Gastroesophageal sphincter (tissue), 4 donors: Measurements from ENCODE around the gene CEACAM6. TPM values are rescaled to one million over a fixed set of nuclear protein-coding genes. Genes with fewer than 3 reads are reported as not detected.

ENCODE experiments used
- ATAC-seq: fragments of 150-250 bp; one replicate; pipeline ENCODE4 v1.9.1; 2016; ENCODE audit warnings: mild to moderate bottlenecking, moderate library complexity
- H3K27ac ChIP-seq, 4 donors: fragments of 200-600 bp; sonication (generic) in 3 of 4; 1 replicate in 3 of 4; 2 replicates in 1 of 4; pipeline ENCODE4 v1.5.1; 2016 to 2019
- H3K27me3 ChIP-seq: fragments of 200-600 bp; sonication (generic); one replicate; pipeline ENCODE4 v1.5.1; 2019
- H3K36me3 ChIP-seq, 2 donors: fragments of 200-600 bp; sonication (generic); one replicate each; pipeline ENCODE4 v1.5.1; 2019; ENCODE audit warnings: control low read depth in 1 of 2
- H3K4me1 ChIP-seq, 3 donors: fragments of 200-600 bp; sonication (generic); 1 replicate in 2 of 3; 2 replicates in 1 of 3; pipeline ENCODE4 v1.5.1; 2016 to 2019; ENCODE audit warnings: control low read depth in 2 of 3
- H3K4me3 ChIP-seq, 2 donors: fragments of 200-600 bp; sonication (generic); one replicate each; pipeline ENCODE4 v1.5.1; 2019; ENCODE audit warnings: mild to moderate bottlenecking in 1 of 2, moderate library complexity in 1 of 2
- H3K9me3 ChIP-seq, 3 donors: fragments of 200-600 bp; sonication (generic); one replicate each; pipeline ENCODE4 v1.5.1; 2017 to 2019; ENCODE audit warnings: control low read depth in 2 of 3
- EP300 ChIP-seq: sonication (generic); formaldehyde crosslinking; IDR thresholded peaks from one replicate; pipeline ENCODE4 v1.6.1; 2017; ENCODE audit warnings: antibody characterized with exemption, mild to moderate bottlenecking
- POLR2A ChIP-seq, 2 donors: fragments of 450-650 bp; IDR thresholded peaks; one replicate each; pipeline ENCODE4 v1.6.1; 2017; ENCODE audit warnings: antibody characterized with exemption in 2 of 2, mild to moderate bottlenecking in 2 of 2, moderate library complexity in 1 of 2
- POLR2AphosphoS5 ChIP-seq: sonication (generic); formaldehyde crosslinking; IDR thresholded peaks from one replicate; pipeline ENCODE4 v1.6.1; 2017; ENCODE audit warnings: antibody characterized with exemption
- WGBS, 2 donors: methylation state at CpG; one replicate each; pipeline ENCODE4 v1.1.5; 2018; ENCODE audit warnings: low coverage in 1 of 2; 5-methylcytosine and 5-hydroxymethylcytosine counted together
- total RNA-seq, 4 donors: library from RNA; depleted of rRNA; stranded (reverse); fragments of >200 nt; gene quantifications; one replicate each; pipeline ENCODE4 v1.1.0, GENCODE V29; 2016
- TF ChIP-seq, protein P1 (sequence below), 4 experiments: fragments of 200-600 bp in 2 of 4; fragments of 450-650 bp in 2 of 4; sonication (generic) in 1 of 4; IDR thresholded peaks; one replicate each; pipeline ENCODE4 v1.5.1; 2017 to 2019; ENCODE audit warnings: antibody characterized with exemption in 4 of 4, mild to moderate bottlenecking in 2 of 4, moderate library complexity in 2 of 4

CEACAM6 gene
- total RNA-seq, 4 donors from 2014 or later: 0.78 to 30.2 TPM; not detected in 2

DNA sequence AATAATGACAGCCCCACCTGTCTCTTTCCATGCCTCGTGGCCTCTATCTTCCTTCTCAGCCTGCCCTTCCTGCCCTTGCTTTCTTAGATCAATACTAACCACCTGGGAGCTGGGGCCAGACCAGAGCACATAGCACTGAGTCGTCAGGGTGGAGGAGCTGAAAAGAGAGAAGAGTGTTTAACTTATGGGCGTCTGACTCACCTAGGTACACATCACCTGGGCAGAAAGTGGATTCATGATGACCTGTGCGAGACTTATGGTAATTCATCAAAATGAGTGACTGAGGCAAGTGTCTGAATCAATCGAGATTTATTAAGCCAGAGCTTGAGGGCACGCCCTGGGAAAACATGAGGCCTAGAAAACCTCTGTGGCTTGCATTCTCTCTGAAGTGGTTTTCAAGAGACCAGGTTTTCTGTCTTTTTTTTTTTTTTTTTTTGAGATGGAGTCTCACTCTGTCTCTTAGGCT, 19.2 kb downstream of the CEACAM6 start:
- H3K9me3 ChIP-seq: no peaks in the 10 kb centered on the region
- H3K27ac ChIP-seq: no peak overlapping the region
- TF ChIP-seq EP300 (no peak), POLR2AphosphoS5 (no peak), POLR2A (IDR thresholded peaks at IDR 0.05) (no peak)
- TF ChIP-seq, protein P1, sequence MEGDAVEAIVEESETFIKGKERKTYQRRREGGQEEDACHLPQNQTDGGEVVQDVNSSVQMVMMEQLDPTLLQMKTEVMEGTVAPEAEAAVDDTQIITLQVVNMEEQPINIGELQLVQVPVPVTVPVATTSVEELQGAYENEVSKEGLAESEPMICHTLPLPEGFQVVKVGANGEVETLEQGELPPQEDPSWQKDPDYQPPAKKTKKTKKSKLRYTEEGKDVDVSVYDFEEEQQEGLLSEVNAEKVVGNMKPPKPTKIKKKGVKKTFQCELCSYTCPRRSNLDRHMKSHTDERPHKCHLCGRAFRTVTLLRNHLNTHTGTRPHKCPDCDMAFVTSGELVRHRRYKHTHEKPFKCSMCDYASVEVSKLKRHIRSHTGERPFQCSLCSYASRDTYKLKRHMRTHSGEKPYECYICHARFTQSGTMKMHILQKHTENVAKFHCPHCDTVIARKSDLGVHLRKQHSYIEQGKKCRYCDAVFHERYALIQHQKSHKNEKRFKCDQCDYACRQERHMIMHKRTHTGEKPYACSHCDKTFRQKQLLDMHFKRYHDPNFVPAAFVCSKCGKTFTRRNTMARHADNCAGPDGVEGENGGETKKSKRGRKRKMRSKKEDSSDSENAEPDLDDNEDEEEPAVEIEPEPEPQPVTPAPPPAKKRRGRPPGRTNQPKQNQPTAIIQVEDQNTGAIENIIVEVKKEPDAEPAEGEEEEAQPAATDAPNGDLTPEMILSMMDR (IDR thresholded peaks at IDR 0.05): no peak
- no peak for ATAC-seq
- no peaks in the 10 kb centered on the region for H3K4me1 ChIP-seq
- 53 to 58% methylated on average over 4 to 6 of the region's 6 CpGs for whole genome bisulfite sequencing, 2 donors
- peaks cover 50% of the 10 kb centered on the region for H3K27me3 ChIP-seq
- no peak overlapping the region for H3K4me3 ChIP-seq
- no peaks in the 10 kb centered on the region for H3K36me3 ChIP-seq

DNA sequence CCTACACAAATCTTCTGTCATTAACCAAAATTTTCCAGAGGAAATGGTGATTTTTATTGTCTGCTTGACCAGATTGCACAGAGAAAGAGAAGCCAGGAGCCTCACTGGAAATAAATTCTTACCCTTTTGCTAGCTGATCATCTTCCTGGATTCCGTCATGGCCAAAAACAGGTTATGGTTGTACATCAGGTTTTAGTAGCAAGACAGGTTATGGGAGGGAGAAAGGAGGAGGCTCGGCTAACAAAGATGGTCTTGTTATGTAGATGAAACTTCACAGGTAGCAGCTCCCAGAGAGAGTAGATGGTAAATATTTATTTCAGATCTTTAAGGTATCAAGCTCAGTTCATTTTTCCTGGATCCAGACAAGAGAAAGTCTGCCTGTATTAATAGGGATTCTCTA, 21.4 kb downstream of the CEACAM6 start:
- Histone ChIP-seq H3K9me3 (no peaks in the 10 kb centered on the region), H3K36me3 (no peaks in the 10 kb centered on the region), H3K27ac (no peak overlapping the region), H3K4me1 (no peaks in the 10 kb centered on the region), H3K27me3 (peaks cover 60% of the 10 kb centered on the region), H3K4me3 (no peak overlapping the region)
- TF ChIP-seq, protein P1 (IDR thresholded peaks at IDR 0.05): no peak
- TF ChIP-seq POLR2A (IDR thresholded peaks at IDR 0.05) (no peak), POLR2AphosphoS5 (no peak), EP300 (no peak)
- 50 to 69% methylated on average over 2 of the region's 2 CpGs for WGBS, 2 donors
- ATAC-seq: no peak

DNA sequence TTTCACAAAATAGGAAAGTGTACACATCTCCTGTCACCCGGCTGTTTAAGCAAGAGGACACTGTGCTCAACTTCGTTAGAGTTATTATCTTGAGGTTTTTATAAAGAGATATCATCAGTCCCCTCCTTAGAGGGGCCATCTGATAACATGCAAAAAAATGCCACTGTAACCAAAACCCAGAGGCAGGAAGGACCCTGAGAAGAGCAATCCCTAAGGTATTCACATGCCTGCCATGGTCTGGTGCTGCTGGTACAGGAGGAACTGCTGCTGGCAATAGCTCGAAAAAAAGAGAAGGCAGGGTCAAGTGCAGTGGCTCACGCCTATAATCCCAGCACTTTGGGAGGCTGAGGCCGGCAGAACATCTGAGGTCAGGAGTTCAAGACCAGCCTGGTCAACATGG, 28.3 kb downstream of the CEACAM6 start:
- TF ChIP-seq POLR2A (IDR thresholded peaks at IDR 0.05): no peak
- no peak for TF ChIP-seq EP300
- TF ChIP-seq, protein P1 (IDR thresholded peaks at IDR 0.05): no peak
- no peak for TF ChIP-seq POLR2AphosphoS5
- no peak for ATAC-seq
- Histone ChIP-seq H3K27ac (no peak overlapping the region), H3K4me1 (peaks cover 0 to 12% (median 4%) of the 10 kb centered on the region in 3 donors), H3K4me3 (no peak overlapping the region), H3K27me3 (peaks cover 85% of the 10 kb centered on the region), H3K36me3 (no peaks in the 10 kb centered on the region), H3K9me3 (no peaks in the 10 kb centered on the region)
- WGBS, 2 donors: 48 to 66% methylated on average over 2 of the region's 5 CpGs

DNA sequence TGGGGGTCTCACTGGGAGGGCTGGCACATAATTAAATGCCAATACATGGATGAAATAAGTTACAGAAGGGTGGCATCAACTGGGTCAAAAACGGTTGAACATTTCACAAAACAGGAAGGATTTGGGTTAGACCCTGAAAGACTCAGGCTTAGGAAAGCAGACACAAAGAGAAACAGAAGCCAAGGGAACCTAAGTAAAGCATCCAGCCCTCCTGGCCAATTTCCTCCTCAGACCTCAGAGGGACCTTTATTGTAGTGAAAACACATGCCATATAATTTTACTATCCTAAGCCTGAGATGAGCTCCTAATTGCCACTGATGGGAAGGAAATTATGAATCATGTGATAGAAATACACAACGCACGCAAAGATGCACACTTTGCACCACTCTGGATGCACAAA, 29.0 kb downstream of the CEACAM6 start:
- Histone ChIP-seq H3K4me3 (no peak overlapping the region), H3K27ac (no peak overlapping the region), H3K9me3 (no peaks in the 10 kb centered on the region), H3K36me3 (no peaks in the 10 kb centered on the region), H3K27me3 (peaks cover 82% of the 10 kb centered on the region), H3K4me1 (peaks cover 0 to 12% (median 4%) of the 10 kb centered on the region in 3 donors)
- no peak for TF ChIP-seq POLR2AphosphoS5
- TF ChIP-seq, protein P1 (IDR thresholded peaks at IDR 0.05): no peak
- no peak for TF ChIP-seq POLR2A (IDR thresholded peaks at IDR 0.05)
- 69 to 83% methylated on average over 2 to 3 of the region's 3 CpGs for WGBS, 2 donors
- ATAC-seq: no peak

DNA sequence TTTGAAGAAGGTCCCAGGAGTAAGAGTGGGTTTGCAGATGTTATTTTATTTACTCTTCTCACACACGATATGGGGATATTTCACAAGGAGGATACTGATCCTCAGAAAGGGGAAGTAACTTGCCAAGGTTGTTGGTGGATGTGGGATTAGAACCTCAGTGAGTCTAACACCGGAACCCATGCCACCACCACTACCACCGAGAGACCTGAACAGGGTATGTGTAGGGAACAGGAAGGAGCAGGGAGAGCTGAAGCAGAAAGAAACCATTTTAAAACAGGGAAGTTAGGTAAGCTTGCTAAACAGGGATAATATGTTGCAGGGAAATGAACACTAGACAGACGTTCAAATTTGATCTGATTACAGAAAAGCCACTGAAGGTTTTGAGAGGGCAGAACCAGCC, 29.4 kb downstream of the CEACAM6 start:
- Histone ChIP-seq H3K4me1 (peaks cover 0 to 12% (median 4%) of the 10 kb centered on the region in 3 donors), H3K27me3 (peaks cover 82% of the 10 kb centered on the region), H3K36me3 (no peaks in the 10 kb centered on the region), H3K4me3 (no peak overlapping the region), H3K9me3 (no peaks in the 10 kb centered on the region), H3K27ac (no peak overlapping the region)
- no peak for TF ChIP-seq POLR2A (IDR thresholded peaks at IDR 0.05)
- no peak for TF ChIP-seq POLR2AphosphoS5
- TF ChIP-seq EP300: no peak
- TF ChIP-seq, protein P1 (IDR thresholded peaks at IDR 0.05): no peak
- 47 to 58% methylated on average over 4 of the region's 4 CpGs for WGBS, 2 donors
- ATAC-seq: no peak
